CD14-positive monocyte (primary cell): ENCODE results near the gene ARID2. TPM values are rescaled to one million over a fixed set of nuclear protein-coding genes. Genes with fewer than 3 reads are reported as not detected.

Source experiments
- DNase-seq, 3 donors: peaks; one replicate each; pipeline ENCODE4 v3.0.0-alpha.2; 2011 to 2022
- H2AFZ ChIP-seq: 2 replicates; pipeline ENCODE4 v1.6.0; 2012; ENCODE audit warnings: mild to moderate bottlenecking, low read depth, low read length, inconsistent platforms; ENCODE audit not compliant: insufficient read depth, poor library complexity, severe bottlenecking
- H3K27ac ChIP-seq, 2 donors: 1 replicate in 1 of 2; 2 replicates in 1 of 2; pipeline ENCODE4 v1.5.1; 2012 to 2013; ENCODE audit warnings: low read length in 2 of 2, control low read depth in 1 of 2, inconsistent platforms in 1 of 2, low read depth in 1 of 2, mild to moderate bottlenecking in 1 of 2
- H3K27me3 ChIP-seq, 2 donors: one replicate each; pipeline versions ENCODE4 v1.6.0 to v1.6.1; 2011 to 2013; ENCODE audit warnings: low read length in 2 of 2; ENCODE audit not compliant: control insufficient read depth in 2 of 2, insufficient read depth in 2 of 2
- H3K36me3 ChIP-seq, 2 donors: replicated peaks in 1 of 2; 1 replicate in 1 of 2; 2 replicates in 1 of 2; pipeline versions ENCODE4 v1.5.1 to v1.6.1; 2012 to 2013; ENCODE audit warnings: low read length in 2 of 2, control low read depth in 1 of 2, inconsistent platforms in 1 of 2, mild to moderate bottlenecking in 1 of 2; ENCODE audit not compliant: insufficient read depth in 2 of 2, control insufficient read depth in 1 of 2
- H3K4me1 ChIP-seq, 2 donors: 1 replicate in 1 of 2; 2 replicates in 1 of 2; pipeline versions ENCODE4 v1.5.1 to v1.6.1; 2012 to 2013; ENCODE audit warnings: low read length in 2 of 2, control low read depth in 1 of 2, inconsistent platforms in 1 of 2, mild to moderate bottlenecking in 1 of 2, moderate library complexity in 1 of 2; ENCODE audit not compliant: insufficient read depth in 2 of 2, control insufficient read depth in 1 of 2
- H3K4me2 ChIP-seq: replicated peaks from 2 replicates; pipeline ENCODE3; 2012; ENCODE audit warnings: low read length, moderate library complexity, mild to moderate bottlenecking; ENCODE audit not compliant: poor library complexity, severe bottlenecking; ENCODE audit errors: extremely low read depth
- H3K4me3 ChIP-seq, 3 experiments: fragments of 200-600 bp in 1 of 3; sonication (generic) in 1 of 3; replicated peaks in 1 of 3; 1 replicate in 2 of 3; 2 replicates in 1 of 3; pipeline ENCODE4 v1.5.1; 2011 to 2013; ENCODE audit warnings: low read length in 3 of 3, mild to moderate bottlenecking in 3 of 3, control low read depth in 2 of 3, low read depth in 2 of 3, inconsistent platforms in 1 of 3, moderate library complexity in 1 of 3
- H3K79me2 ChIP-seq: 2 replicates; pipeline ENCODE4 v1.6.0; 2012; ENCODE audit warnings: mild to moderate bottlenecking, control low read depth, inconsistent platforms, low read length, moderate library complexity; ENCODE audit not compliant: insufficient read depth
- H3K9ac ChIP-seq: 2 replicates; pipeline ENCODE4 v1.6.0; 2017; ENCODE audit warnings: low read length, mild to moderate bottlenecking; ENCODE audit not compliant: insufficient read depth, poor library complexity, severe bottlenecking
- H3K9me3 ChIP-seq, 2 donors: replicated peaks in 1 of 2; 1 replicate in 1 of 2; 2 replicates in 1 of 2; pipeline versions ENCODE4 v1.5.1 to v1.6.1; 2012 to 2013; ENCODE audit warnings: low read length in 2 of 2, control low read depth in 1 of 2; ENCODE audit not compliant: control insufficient read depth in 1 of 2, insufficient read depth in 1 of 2
- H4K20me1 ChIP-seq: 2 replicates; pipeline ENCODE4 v1.6.0; 2012; ENCODE audit warnings: mild to moderate bottlenecking, low read length, control low read depth, moderate library complexity; ENCODE audit not compliant: insufficient read depth
- H3K27ac Mint-ChIP-seq, 7 donors: one replicate each; pipeline ENCODE4 v1.8.0; 2020; ENCODE audit warnings: mild to moderate bottlenecking in 7 of 7, mixed read lengths in 7 of 7, moderate library complexity in 6 of 7, inconsistent platforms in 2 of 7
- H3K27me3 Mint-ChIP-seq, 3 donors: one replicate each; pipeline ENCODE4 v1.8.0; 2021 to 2022; ENCODE audit warnings: low read depth in 3 of 3, mild to moderate bottlenecking in 3 of 3, mixed read lengths in 3 of 3, moderate library complexity in 3 of 3, inconsistent platforms in 1 of 3
- H3K36me3 Mint-ChIP-seq, 2 donors: one replicate each; pipeline ENCODE4 v1.8.0; 2020; ENCODE audit warnings: mixed read lengths in 2 of 2, inconsistent platforms in 1 of 2, mild to moderate bottlenecking in 1 of 2
- H3K4me1 Mint-ChIP-seq: one replicate; pipeline ENCODE4 v1.8.0; 2020; ENCODE audit warnings: mild to moderate bottlenecking, mixed read lengths
- H3K4me3 Mint-ChIP-seq, 2 donors: one replicate each; pipeline ENCODE4 v1.8.0; 2020; ENCODE audit warnings: mild to moderate bottlenecking in 2 of 2, mixed read lengths in 2 of 2, moderate library complexity in 1 of 2
- H3K9me3 Mint-ChIP-seq, 7 donors: one replicate each; pipeline ENCODE4 v1.8.0; 2020 to 2022; ENCODE audit warnings: mixed read lengths in 7 of 7, mild to moderate bottlenecking in 6 of 7, moderate library complexity in 6 of 7, inconsistent platforms in 2 of 7
- CTCF ChIP-seq: fragments of 200-600 bp; IDR thresholded peaks from one replicate; pipeline ENCODE4 v1.8.0; 2022; ENCODE audit warnings: antibody characterized with exemption, mild to moderate bottlenecking
- WGBS: methylation state at CpG from one replicate; pipeline ENCODE4 v1.1.5; 2013; ENCODE audit warnings: missing lambda C conversion rate; ENCODE audit not compliant: insufficient coverage; 5-methylcytosine and 5-hydroxymethylcytosine counted together
- intact Hi-C, 2 donors: fragments of 100-400 bp; cut with micrococcal nuclease; formaldehyde crosslinking; loops; one replicate each; pipeline versions ENCODE4 v1.15.0 to v1.15.1; 2023
- polyA plus RNA-seq, 3 donors: library from polyadenylated mRNA; depleted of rRNA in 1 of 3; unstranded in 2 of 3; stranded (reverse) in 1 of 3; fragments of 300-500 nt in 2 of 3; fragments of >200 nt in 1 of 3; fragmentation: Illumina TruSeq in 2 of 3; gene quantifications; 1 replicate in 2 of 3; 2 replicates in 1 of 3; pipeline ENCODE4 v1.2.3, GENCODE V29; 2012 to 2021

ARID2 gene
- polyA plus RNA-seq, 3 donors, result 3.0 to 8.0 (median 4.7) TPM

DNA sequence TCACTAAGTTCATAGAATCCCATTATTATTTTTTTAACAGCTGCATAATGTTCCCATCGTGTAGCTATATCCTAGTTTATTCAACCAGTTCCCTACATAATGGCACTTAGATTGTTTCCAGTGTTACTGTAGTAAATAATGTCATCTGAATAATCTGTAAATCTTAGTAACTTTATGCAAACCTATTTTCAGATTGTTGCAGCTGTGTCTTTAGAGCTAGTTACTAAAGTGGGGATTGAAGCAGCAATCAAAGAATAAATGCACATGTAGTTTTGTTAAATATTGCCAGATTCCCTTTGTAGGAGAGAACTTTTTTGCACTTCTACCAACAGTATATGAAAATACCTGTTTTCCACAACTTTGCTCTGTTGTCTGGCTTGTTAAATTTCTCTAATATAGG, 13.1 kb downstream of the ARID2 start:
- no CpG with 5 or more reads among the region's 1 CpG for WGBS
- H3K79me2 ChIP-seq, result peaks cover 100% of the 10 kb centered on the region
- no peak overlapping the region for H3K4me3 ChIP-seq
- DNase-seq, result no peak
- no peak overlapping the region for H3K27ac ChIP-seq
- TF ChIP-seq CTCF, result no peak
- H4K20me1 ChIP-seq, result peaks cover 39% of the 10 kb centered on the region
- H3K4me2 ChIP-seq, result no peak overlapping the region
- no peaks in the 10 kb centered on the region for H3K4me1 ChIP-seq
- H3K4me3 Mint-ChIP-seq, result no peak overlapping the region
- H3K27me3 Mint-ChIP-seq, result no peaks in the 10 kb centered on the region
- no peaks in the 10 kb centered on the region for H3K27me3 ChIP-seq
- intact Hi-C loops, result loop anchor here in 1 of 2 donors (10.0 kb wide), 1 partner anchor 198 kb away; no protein-coding TSS in a partner anchor
- peaks cover 6% of the 10 kb centered on the region for H3K4me1 Mint-ChIP-seq
- H3K9me3 Mint-ChIP-seq, result peaks cover 2 to 7% (median 4%) of the 10 kb centered on the region in 7 donors
- H3K36me3 ChIP-seq, result peaks cover 2 to 26% of the 10 kb centered on the region in 2 donors
- no peak overlapping the region for H3K9ac ChIP-seq
- H2AFZ ChIP-seq, result no peak overlapping the region
- peaks cover 19 to 21% of the 10 kb centered on the region in 2 donors for H3K36me3 Mint-ChIP-seq
- H3K9me3 ChIP-seq, result no peaks in the 10 kb centered on the region
- H3K27ac Mint-ChIP-seq, result no peak overlapping the region

- no peak overlapping the region for H3K27ac ChIP-seq
- peaks cover 100% of the 10 kb centered on the region for H3K79me2 ChIP-seq
- no peak overlapping the region for H3K9ac ChIP-seq
- intact Hi-C loops, result loop anchor here in 1 of 2 donors (10.0 kb wide), 1 partner anchor 198 kb away; no protein-coding TSS in a partner anchor
- H3K27ac Mint-ChIP-seq, result no peak overlapping the region
- H3K4me1 ChIP-seq, result no peaks in the 10 kb centered on the region
- no peak overlapping the region for H3K4me2 ChIP-seq
- H4K20me1 ChIP-seq, result peaks cover 45% of the 10 kb centered on the region
- H3K4me1 Mint-ChIP-seq, result peaks cover 6% of the 10 kb centered on the region
- peaks cover 2 to 25% of the 10 kb centered on the region in 2 donors for H3K36me3 ChIP-seq
- H3K9me3 Mint-ChIP-seq, result peaks cover 2 to 7% (median 4%) of the 10 kb centered on the region in 7 donors
- no peak overlapping the region for H2AFZ ChIP-seq
- TF ChIP-seq CTCF, result no peak
- no peak overlapping the region for H3K4me3 ChIP-seq
- DNase-seq, result no peak
- H3K36me3 Mint-ChIP-seq, result peaks cover 18 to 19% of the 10 kb centered on the region in 2 donors
- no peaks in the 10 kb centered on the region for H3K27me3 Mint-ChIP-seq
- H3K9me3 ChIP-seq, result no peaks in the 10 kb centered on the region
- no peak overlapping the region for H3K4me3 Mint-ChIP-seq
- H3K27me3 ChIP-seq, result no peaks in the 10 kb centered on the region
- WGBS, result 100% methylated on average over 1 of the region's 2 CpGs
Observed at GRCh38 chr12:45743247-45743646, 13.7 kb downstream of the ARID2 start.
